GM20000 (cell line): ENCODE measurements around the gene GINS3.
"Not testable (repeated sequence)": the region's sequence is repeated elsewhere in the genome, so short reads cannot be mapped to it uniquely, and the experiment has no call there.

Experiments
- DNase-seq: peaks from one replicate; pipeline ENCODE4 v3.0.0; 2012; ENCODE audit warnings: low spot score
- CTCF ChIP-seq: IDR thresholded peaks from 2 replicates; pipeline ENCODE4 v1.5.1; 2012; ENCODE audit warnings: mild to moderate bottlenecking, control low read depth; ENCODE audit errors: extremely low read depth, missing control alignments

The GINS3 gene

GRCh38 chr16:58389724-58390123 lies 2.5 kb upstream of the GINS3 start:
- DNase-seq, result no peak
- TF ChIP-seq CTCF, result no peak

- peak; percentile 55 for DNase-seq
- TF ChIP-seq CTCF, result no peak
Measured at GRCh38 chr16:58393138-58393504, 850 bp downstream of the GINS3 start.

GRCh38 chr16:58396897-58397296 lies 4.6 kb downstream of the GINS3 start:
- DNase-seq, result not testable (repeated sequence)

- DNase-seq, result no peak
- no peak for TF ChIP-seq CTCF
Measured at GRCh38 chr16:58399718-58400633, 7.7 kb downstream of the GINS3 start.

GRCh38 chr16:58401305-58401704 lies 9.0 kb downstream of the GINS3 start:
- DNase-seq, result not testable (repeated sequence)

GRCh38 chr16:58402796-58403195 lies 10.5 kb downstream of the GINS3 start:
- TF ChIP-seq CTCF, result no peak
- no peak for DNase-seq

- DNase-seq, result no peak
- TF ChIP-seq CTCF, result no peak
Measured at GRCh38 chr16:58409316-58409973, 17.2 kb downstream of the GINS3 start.

GRCh38 chr16:58411336-58411735 lies 19.1 kb downstream of the GINS3 start:
- TF ChIP-seq CTCF, result no peak
- DNase-seq, result no peak
